Measurements from ENCODE around the gene COL16A1. TPM values are rescaled to one million over a fixed set of nuclear protein-coding genes. Genes with fewer than 3 reads are reported as not detected.

The COL16A1 gene
- polyA plus RNA-seq, 1 of the 3 experiments (the other 2 are of a cell fraction) = 10.4 TPM

GRCh38 chr1:31632649-31633048 is 71.2 kb downstream of the COL16A1 start:
- H3F3A ChIP-seq (replicated peaks; ENCODE audit: insufficient read depth) = no peaks in the 10 kb centered on the region
- no peak overlapping the region for H3K27ac ChIP-seq (ENCODE audit: low read depth in 2 of 2, low read length in 1 of 2)
- H3K36me3 ChIP-seq (replicated peaks in 1 of 2; ENCODE audit: control insufficient read depth in 1 of 2, insufficient read depth in 2 of 2, low read length in 1 of 2) = peaks cover 8 to 52% of the 10 kb centered on the region in 2 experiments
- no peak overlapping the region for H3K4me2 ChIP-seq
- no peak overlapping the region for H2AFZ ChIP-seq (ENCODE audit: low read depth)
- H3K79me2 ChIP-seq (ENCODE audit: insufficient read depth) = peaks cover 34% of the 10 kb centered on the region
- H3K4me3 ChIP-seq (ENCODE audit: low read depth in 2 of 2, low read length in 1 of 2) = no peak overlapping the region
- POLR2A ChIA-PET = no interaction called here
- H3K9ac ChIP-seq = no peak overlapping the region
- no peaks in the 10 kb centered on the region for H3K9me2 ChIP-seq
- no peaks in the 10 kb centered on the region for H3K9me3 ChIP-seq
- peaks cover 27% of the 10 kb centered on the region for H4K20me1 ChIP-seq (ENCODE audit: insufficient read depth)
- TF ChIP-seq RCOR1 (IDR thresholded peaks at IDR 0.05; ENCODE audit: low read length) (no peak), EP300 (IDR thresholded peaks at IDR 0.05; ENCODE audit: borderline replicate concordance in 1 of 2, low read depth in 1 of 2, low read length in 1 of 2) (no peak), GABPA (IDR thresholded peaks at IDR 0.05; ENCODE audit: low read depth) (no peak), USF2 (IDR thresholded peaks at IDR 0.05; ENCODE audit: borderline replicate concordance, low read depth, low read length) (no peak), CHD2 (IDR thresholded peaks at IDR 0.05; ENCODE audit: low read length, partially characterized antibody) (no peak), TCF12 (IDR thresholded peaks at IDR 0.05) (no peak), SMC3 (IDR thresholded peaks at IDR 0.05; ENCODE audit: low read depth, low read length) (no peak), ZBTB33 (IDR thresholded peaks at IDR 0.05; ENCODE audit: borderline replicate concordance, low read depth) (no peak), PBX3 (IDR thresholded peaks at IDR 0.05) (no peak), CTCF (IDR thresholded peaks at IDR 0.05) (no peak), MEF2A (IDR thresholded peaks at IDR 0.05; ENCODE audit: borderline replicate concordance, low read depth) (no peak), MXI1 (IDR thresholded peaks at IDR 0.05; ENCODE audit: low read depth, low read length) (no peak), RXRA (IDR thresholded peaks at IDR 0.05; ENCODE audit: borderline replicate concordance, low read depth) (no peak), NFIC (IDR thresholded peaks at IDR 0.05; ENCODE audit: borderline replicate concordance) (no peak)
- CTCF ChIA-PET = interaction anchor here (0.7 to 2.3 kb wide), 7 partner anchors 9 to 65 kb away, joined by 3 to 10 read pairs (median 3); partner anchors contain the start of genes HCRTR1 and PEF1
- no peaks in the 10 kb centered on the region for H3K27me3 ChIP-seq (ENCODE audit: insufficient read depth)
- 100% methylated on average over 2 of the region's 3 CpGs for WGBS (ENCODE audit: low lambda C conversion rate)
- peaks cover 0 to 39% of the 10 kb centered on the region in 2 experiments; a peak in 3 of 4 replicates for H3K4me1 ChIP-seq (ENCODE audit: control insufficient read depth in 1 of 2, insufficient read depth in 2 of 2, low read depth in 1 of 2, low read length in 1 of 2)
- no peak for DNase-seq

Measured in SK-N-SH (cell line).